Naive thymus-derived CD4-positive, alpha-beta T cell (primary cell): ENCODE results near the gene LRRC8D. TPM values are rescaled to one million over a fixed set of nuclear protein-coding genes. Genes with fewer than 3 reads are reported as not detected.
A peak's percentile ranks its signal among the peaks of the same experiment; 100 is the strongest.

ENCODE experiments used
- ATAC-seq: fragments of 150-1000 bp; cut with Tn5 transposase; 2 replicates; pipeline ENCODE4 v1.10.0; 2021; ENCODE audit warnings: mild to moderate bottlenecking, moderate library complexity
- CTCF ChIA-PET: fragments of 350-600 bp; sonication (Branson Sonifier 250); formaldehyde crosslinking; loops from one replicate; lab custom pipeline; 2021; ENCODE audit warnings: antibody characterized with exemption; lab: Charles Lee
- POLR2A ChIA-PET: fragments of 350-600 bp; sonication (Branson Sonifier 250); formaldehyde crosslinking; loops from one replicate; lab custom pipeline; 2021; ENCODE audit warnings: antibody characterized with exemption, inconsistent platforms; lab: Charles Lee
- DNase-seq, 9 donors: peaks; one replicate each; pipeline versions ENCODE4 v3.0.0 to v3.0.0-alpha.2; 2020 to 2022; ENCODE audit warnings: mixed read lengths in 1 of 9
- H3K27ac ChIP-seq: one replicate; pipeline ENCODE4 v1.7.0; 2013; ENCODE audit warnings: mild to moderate bottlenecking, low read depth, low read length, moderate library complexity
- H3K27me3 ChIP-seq, 2 donors: one replicate each; pipeline ENCODE4 v1.7.0; 2013; ENCODE audit warnings: low read length in 2 of 2, mild to moderate bottlenecking in 2 of 2, moderate library complexity in 2 of 2; ENCODE audit not compliant: control insufficient read depth in 2 of 2, insufficient read depth in 2 of 2
- H3K36me3 ChIP-seq, 3 experiments: 1 replicate in 2 of 3; 2 replicates in 1 of 3; pipeline ENCODE4 v1.7.0; 2013; ENCODE audit warnings: low read length in 3 of 3, mild to moderate bottlenecking in 3 of 3, moderate library complexity in 1 of 3; ENCODE audit not compliant: insufficient read depth in 3 of 3, control insufficient read depth in 2 of 3
- H3K4me1 ChIP-seq, 2 donors: one replicate each; pipeline ENCODE4 v1.7.0; 2013; ENCODE audit warnings: low read length in 2 of 2, mild to moderate bottlenecking in 2 of 2, moderate library complexity in 1 of 2; ENCODE audit not compliant: control insufficient read depth in 2 of 2, insufficient read depth in 2 of 2
- H3K4me3 ChIP-seq: 2 replicates; pipeline ENCODE4 v1.7.0; 2013; ENCODE audit warnings: mild to moderate bottlenecking, low read length
- H3K9me3 ChIP-seq, 3 experiments: 1 replicate in 2 of 3; 2 replicates in 1 of 3; pipeline ENCODE4 v1.7.0; 2013; ENCODE audit warnings: low read length in 3 of 3; ENCODE audit not compliant: control insufficient read depth in 2 of 3
- H3K27ac Mint-ChIP-seq, 9 donors: one replicate each; pipeline ENCODE4 v1.8.0; 2020 to 2022; ENCODE audit warnings: mixed read lengths in 9 of 9, mild to moderate bottlenecking in 8 of 9, moderate library complexity in 5 of 9, inconsistent platforms in 2 of 9
- H3K27me3 Mint-ChIP-seq, 5 donors: one replicate each; pipeline ENCODE4 v1.8.0; 2021 to 2022; ENCODE audit warnings: mixed read lengths in 5 of 5, mild to moderate bottlenecking in 1 of 5
- H3K36me3 Mint-ChIP-seq, 5 donors: one replicate each; pipeline ENCODE4 v1.8.0; 2020 to 2022; ENCODE audit warnings: mixed read lengths in 5 of 5, mild to moderate bottlenecking in 3 of 5, inconsistent platforms in 1 of 5
- H3K4me1 Mint-ChIP-seq, 7 donors: one replicate each; pipeline ENCODE4 v1.8.0; 2020 to 2022; ENCODE audit warnings: mixed read lengths in 7 of 7, mild to moderate bottlenecking in 3 of 7, inconsistent platforms in 1 of 7
- H3K4me3 Mint-ChIP-seq, 10 donors: one replicate each; pipeline ENCODE4 v1.8.0; 2020 to 2022; ENCODE audit warnings: mild to moderate bottlenecking in 10 of 10, mixed read lengths in 10 of 10, moderate library complexity in 6 of 10, inconsistent platforms in 2 of 10
- H3K9me3 Mint-ChIP-seq, 11 donors: one replicate each; pipeline ENCODE4 v1.8.0; 2020 to 2022; ENCODE audit warnings: mixed read lengths in 11 of 11, mild to moderate bottlenecking in 4 of 11, inconsistent platforms in 1 of 11, moderate library complexity in 1 of 11
- intact Hi-C, 2 donors: fragments of 100-400 bp; cut with micrococcal nuclease; formaldehyde crosslinking; loops; one replicate each; pipeline ENCODE4 v1.15.1; 2023
- polyA plus RNA-seq, 2 donors: library from polyadenylated mRNA; unstranded; fragments of 300-500 nt; fragmentation: Illumina TruSeq; gene quantifications; one replicate each; pipeline ENCODE4 v1.2.3, GENCODE V29; 2021
- total RNA-seq, 6 experiments: library from RNA in 5 of 6; stranded (reverse) in 5 of 6; gene quantifications; 1 replicate in 5 of 6; 2 replicates in 1 of 6; pipeline ENCODE4 v1.2.3 and lab custom pipeline; 2021 to 2026

Gene LRRC8D
- total and polyA plus RNA-seq, 7 experiments from 2014 or later, result 21.1 to 65.7 (median 38.9) TPM

- ATAC-seq (no peak), DNase-seq (no peak)
- POLR2A ChIA-PET, result no interaction called here
- Histone ChIP-seq H3K27ac (no peak overlapping the region), H3K27me3 (no peaks in the 10 kb centered on the region), H3K9me3 (no peaks in the 10 kb centered on the region), H3K4me1 (no peaks in the 10 kb centered on the region), H3K36me3 (peaks cover 0 to 3% (median 0%) of the 10 kb centered on the region in 3 experiments), H3K4me3 (no peak overlapping the region)
- H3K27ac Mint-ChIP-seq, result peak overlapping the region in 3 of 9 donors; percentile 20 to 40 (median 25)
- CTCF ChIA-PET, result no interaction called here
- H3K36me3 Mint-ChIP-seq, result peaks cover 0 to 51% (median 16%) of the 10 kb centered on the region in 5 donors
- no peak overlapping the region for H3K4me3 Mint-ChIP-seq
- intact Hi-C loops, result loop anchor here in 1 of 2 donors (1.0 kb wide), 1 partner anchor 43 kb away; no protein-coding TSS in a partner anchor
- no peaks in the 10 kb centered on the region for H3K27me3 Mint-ChIP-seq
- peaks cover 18 to 47% (median 31%) of the 10 kb centered on the region in 7 donors for H3K4me1 Mint-ChIP-seq
- no peaks in the 10 kb centered on the region for H3K9me3 Mint-ChIP-seq
Observed at GRCh38 chr1:89888480-89889322, 67.9 kb downstream of the LRRC8D start.

- no peak overlapping the region for H3K4me3 ChIP-seq
- POLR2A ChIA-PET, result no interaction called here
- Mint-ChIP-seq H3K4me3 (no peak overlapping the region), H3K4me1 (peaks cover 18 to 45% (median 33%) of the 10 kb centered on the region in 7 donors), H3K36me3 (peaks cover 0 to 51% (median 16%) of the 10 kb centered on the region in 5 donors), H3K27me3 (no peaks in the 10 kb centered on the region), H3K27ac (peak overlapping the region in 2 of 9 donors; percentile 20 to 25), H3K9me3 (no peaks in the 10 kb centered on the region)
- H3K4me1 ChIP-seq, result no peaks in the 10 kb centered on the region
- no peak overlapping the region for H3K27ac ChIP-seq
- H3K27me3 ChIP-seq, result no peaks in the 10 kb centered on the region
- peaks cover 0 to 3% (median 0%) of the 10 kb centered on the region in 3 experiments for H3K36me3 ChIP-seq
- intact Hi-C loops, result no loop called here
- CTCF ChIA-PET, result interaction anchor here (0.6 kb wide), 1 partner anchor 14 kb away, joined by 3 read pairs; no protein-coding TSS in a partner anchor
- H3K9me3 ChIP-seq, result no peaks in the 10 kb centered on the region
- DNase-seq (no peak), ATAC-seq (no peak)
Observed at GRCh38 chr1:89889323-89889615, 68.4 kb downstream of the LRRC8D start.

- peaks cover 0 to 45% (median 16%) of the 10 kb centered on the region in 5 donors for H3K36me3 Mint-ChIP-seq
- intact Hi-C loops, result no loop called here
- H3K4me1 Mint-ChIP-seq, result peaks cover 16 to 37% (median 29%) of the 10 kb centered on the region in 7 donors
- H3K9me3 Mint-ChIP-seq, result no peaks in the 10 kb centered on the region
- no peak for ATAC-seq
- no peaks in the 10 kb centered on the region for H3K4me1 ChIP-seq
- no peaks in the 10 kb centered on the region for H3K9me3 ChIP-seq
- no peaks in the 10 kb centered on the region for H3K27me3 ChIP-seq
- DNase-seq, result no peak
- H3K27ac ChIP-seq, result no peak overlapping the region
- peaks cover 0 to 3% (median 0%) of the 10 kb centered on the region in 3 experiments for H3K36me3 ChIP-seq
- H3K27ac Mint-ChIP-seq, result peak overlapping the region in 1 of 9 donors; percentile 14
- no peaks in the 10 kb centered on the region for H3K27me3 Mint-ChIP-seq
- H3K4me3 Mint-ChIP-seq, result no peak overlapping the region
- POLR2A ChIA-PET, result no interaction called here
- H3K4me3 ChIP-seq, result no peak overlapping the region
- CTCF ChIA-PET, result interaction anchor here (0.6 kb wide), 1 partner anchor 15 kb away, joined by 3 read pairs; no protein-coding TSS in a partner anchor
Observed at GRCh38 chr1:89890085-89890752, 69.4 kb downstream of the LRRC8D start.

GRCh38 chr1:89892816-89893215 lies 72.0 kb downstream of the LRRC8D start:
- H3K4me1 Mint-ChIP-seq, result peaks cover 18 to 43% (median 35%) of the 10 kb centered on the region in 7 donors
- POLR2A ChIA-PET, result no interaction called here
- peak overlapping the region in 1 of 9 donors; percentile 65 for H3K27ac Mint-ChIP-seq

GRCh38 chr1:89894210-89895201 lies 73.7 kb downstream of the LRRC8D start:
- POLR2A ChIA-PET, result no interaction called here
- Histone ChIP-seq H3K27ac (no peak overlapping the region), H3K36me3 (peaks cover 0 to 3% (median 0%) of the 10 kb centered on the region in 3 experiments), H3K9me3 (no peaks in the 10 kb centered on the region), H3K4me3 (no peak overlapping the region), H3K4me1 (no peaks in the 10 kb centered on the region), H3K27me3 (no peaks in the 10 kb centered on the region)
- no peaks in the 10 kb centered on the region for H3K9me3 Mint-ChIP-seq
- H3K4me1 Mint-ChIP-seq, result peaks cover 18 to 55% (median 47%) of the 10 kb centered on the region in 7 donors
- no peaks in the 10 kb centered on the region for H3K27me3 Mint-ChIP-seq
- ATAC-seq (no peak), DNase-seq (no peak)
- no peak overlapping the region for H3K27ac Mint-ChIP-seq
- H3K4me3 Mint-ChIP-seq, result no peak overlapping the region
- CTCF ChIA-PET, result no interaction called here
- H3K36me3 Mint-ChIP-seq, result peaks cover 5 to 42% (median 11%) of the 10 kb centered on the region in 5 donors
- intact Hi-C loops, result no loop called here

More at GRCh38 chr1:89892816-89893215, 72.0 kb downstream of the LRRC8D start:
- DNase-seq, result no peak
- Mint-ChIP-seq H3K4me3 (no peak overlapping the region), H3K27me3 (no peaks in the 10 kb centered on the region), H3K9me3 (no peaks in the 10 kb centered on the region), H3K36me3 (peaks cover 0 to 41% (median 13%) of the 10 kb centered on the region in 5 donors)
- CTCF ChIA-PET, result no interaction called here
- Histone ChIP-seq H3K27me3 (no peaks in the 10 kb centered on the region), H3K9me3 (no peaks in the 10 kb centered on the region), H3K36me3 (peaks cover 0 to 3% (median 0%) of the 10 kb centered on the region in 3 experiments), H3K4me1 (no peaks in the 10 kb centered on the region), H3K27ac (no peak overlapping the region), H3K4me3 (no peak overlapping the region)
- no peak for ATAC-seq
- intact Hi-C loops, result no loop called here
